Esophagus squamous epithelium (tissue), 5 donors: ENCODE data around the gene BTNL8. TPM values are rescaled to one million over a fixed set of nuclear protein-coding genes. Genes with fewer than 3 reads are reported as not detected.

Experiments
- DNase-seq: peaks from one replicate; lab custom pipeline; 2025; lab: John Stamatoyannopoulos, UW
- H3K27ac ChIP-seq, 4 donors: fragments of 200-600 bp; sonication (generic); one replicate each; pipeline ENCODE4 v1.5.1; 2016 to 2019; ENCODE audit warnings: mild to moderate bottlenecking in 1 of 4
- H3K27me3 ChIP-seq, 4 donors: fragments of 200-600 bp; sonication (generic); 1 replicate in 3 of 4; 2 replicates in 1 of 4; pipeline versions ENCODE4 v1.5.1 to v1.6.0; 2017 to 2021; ENCODE audit warnings: antibody characterized with exemption in 1 of 4
- H3K36me3 ChIP-seq, 3 donors: fragments of 200-600 bp; sonication (generic); one replicate each; pipeline ENCODE4 v1.5.1; 2016 to 2019
- H3K4me1 ChIP-seq, 3 donors: fragments of 200-600 bp; sonication (generic); one replicate each; pipeline ENCODE4 v1.5.1; 2017 to 2019
- H3K4me3 ChIP-seq, 4 donors: fragments of 200-600 bp; sonication (generic); 1 replicate in 3 of 4; 2 replicates in 1 of 4; pipeline ENCODE4 v1.5.1; 2016 to 2019; ENCODE audit warnings: mild to moderate bottlenecking in 2 of 4, moderate library complexity in 1 of 4
- H3K9me3 ChIP-seq, 3 donors: fragments of 200-600 bp; sonication (generic); one replicate each; pipeline ENCODE4 v1.5.1; 2016 to 2019
- CTCF ChIP-seq, 6 experiments: fragments of 450-650 bp in 4 of 6; fragments of 200-600 bp in 2 of 6; sonication (generic) in 2 of 6; IDR thresholded peaks; one replicate each; pipeline ENCODE4 v1.5.1; 2016 to 2019; ENCODE audit warnings: antibody characterized with exemption in 6 of 6, mild to moderate bottlenecking in 4 of 6, moderate library complexity in 4 of 6
- POLR2A ChIP-seq, 4 donors: fragments of 450-650 bp; IDR thresholded peaks; one replicate each; pipeline ENCODE4 v1.6.1; 2017; ENCODE audit warnings: antibody characterized with exemption in 4 of 4, mild to moderate bottlenecking in 4 of 4, moderate library complexity in 3 of 4
- WGBS, 2 donors: methylation state at CpG; one replicate each; pipeline ENCODE4 v1.1.5; 2018; 5-methylcytosine and 5-hydroxymethylcytosine counted together
- intact Hi-C: fragments of 100-400 bp; cut with DNase I; formaldehyde crosslinking; loops from one replicate; pipeline ENCODE4 v1.15.0; 2022
- total RNA-seq, 4 donors: library from RNA; depleted of rRNA; stranded (reverse); fragments of >200 nt; gene quantifications; one replicate each; pipeline ENCODE4 v1.1.0, GENCODE V29; 2016
- donor health status: DM: yes; HTN: yes; CAD: no.

Gene BTNL8
- total RNA-seq, 4 donors from 2014 or later = 0.19 TPM; not detected in 3

GRCh38 chr5:180982008-180982741, 83.2 kb downstream of the BTNL8 start:
- Histone ChIP-seq H3K27ac (no peak overlapping the region), H3K9me3 (no peaks in the 10 kb centered on the region), H3K4me1 (no peaks in the 10 kb centered on the region), H3K36me3 (no peaks in the 10 kb centered on the region), H3K27me3 (no peaks in the 10 kb centered on the region), H3K4me3 (no peak overlapping the region)
- DNase-seq = no peak
- 66 to 73% methylated on average over 8 to 23 of the region's 23 CpGs for WGBS, 2 donors
- TF ChIP-seq CTCF (IDR thresholded peaks at IDR 0.05) (no peak), POLR2A (IDR thresholded peaks at IDR 0.05) (no peak)
- intact Hi-C loops = no loop called here

GRCh38 chr5:180988016-180988415, 89.1 kb downstream of the BTNL8 start:
- Histone ChIP-seq H3K27ac (no peak overlapping the region), H3K9me3 (no peaks in the 10 kb centered on the region), H3K36me3 (no peaks in the 10 kb centered on the region), H3K4me1 (no peaks in the 10 kb centered on the region), H3K27me3 (no peaks in the 10 kb centered on the region), H3K4me3 (no peak overlapping the region)
- WGBS, 2 donors = 91% methylated on average over 2 of the region's 2 CpGs; no CpG with 5 or more reads in 1 of the 2 donors
- intact Hi-C loops = no loop called here
- TF ChIP-seq POLR2A (IDR thresholded peaks at IDR 0.05) (no peak), CTCF (IDR thresholded peaks at IDR 0.05) (no peak)
- no peak for DNase-seq

- no peak for TF ChIP-seq POLR2A (IDR thresholded peaks at IDR 0.05)
- TF ChIP-seq CTCF (IDR thresholded peaks at IDR 0.05) = no peak
- 40 to 64% methylated on average over 1 to 5 of the region's 5 CpGs for WGBS, 2 donors
- intact Hi-C loops = no loop called here
Measured at GRCh38 chr5:180988592-180988991, 89.6 kb downstream of the BTNL8 start, which contains the start of gene BTNL3. BTNL3 (plus strand) TSS chr5:180988846; CDS start chr5:180989029, 183 bp downstream.

GRCh38 chr5:180990086-180990881, 91.3 kb downstream of the BTNL8 start:
- WGBS, 2 donors = 62 to 68% methylated on average over 12 to 15 of the region's 16 CpGs
- intact Hi-C loops = no loop called here
- Histone ChIP-seq H3K27me3 (no peaks in the 10 kb centered on the region), H3K9me3 (no peaks in the 10 kb centered on the region), H3K36me3 (no peaks in the 10 kb centered on the region), H3K27ac (no peak overlapping the region), H3K4me3 (no peak overlapping the region), H3K4me1 (no peaks in the 10 kb centered on the region)
- no peak for DNase-seq
- TF ChIP-seq POLR2A (IDR thresholded peaks at IDR 0.05) (no peak), CTCF (IDR thresholded peaks at IDR 0.05) (no peak)

More at GRCh38 chr5:180988592-180988991, 89.6 kb downstream of the BTNL8 start, which contains the start of gene BTNL3:
- H3K36me3 ChIP-seq = no peaks in the 10 kb centered on the region
- H3K27ac ChIP-seq = no peak within 1 kb of the TSS
- H3K9me3 ChIP-seq = no peaks in the 10 kb centered on the region
- H3K4me1 ChIP-seq = no peaks in the 10 kb centered on the region
- no peaks in the 10 kb centered on the region for H3K27me3 ChIP-seq
- no peak within 1 kb of the TSS for H3K4me3 ChIP-seq
- no peak for DNase-seq

- H3K36me3 ChIP-seq = no peaks in the 10 kb centered on the region
Measured at GRCh38 chr5:180990882-180991242, 91.9 kb downstream of the BTNL8 start.

More at GRCh38 chr5:180990882-180991242, 91.9 kb downstream of the BTNL8 start:
- intact Hi-C loops = no loop called here
- H3K27me3 ChIP-seq = no peaks in the 10 kb centered on the region
- H3K27ac ChIP-seq = no peak overlapping the region
- WGBS, 2 donors = 77% methylated on average over 5 of the region's 5 CpGs; no CpG with 5 or more reads in 1 of the 2 donors
- H3K4me3 ChIP-seq = no peak overlapping the region
- no peaks in the 10 kb centered on the region for H3K9me3 ChIP-seq
- DNase-seq = no peak
- no peak for TF ChIP-seq CTCF (IDR thresholded peaks at IDR 0.05)
- TF ChIP-seq POLR2A (IDR thresholded peaks at IDR 0.05) = no peak
- H3K4me1 ChIP-seq = no peaks in the 10 kb centered on the region
